Measurements from ENCODE around the gene APOBEC3H. TPM values are rescaled to one million over a fixed set of nuclear protein-coding genes. Genes with fewer than 3 reads are reported as not detected.
A peak's percentile ranks its signal among the peaks of the same experiment; 100 is the strongest.

APOBEC3H gene
- total and polyA plus RNA-seq, 10 donors = 0.70 to 3.8 (median 2.2) TPM; not detected in 1

DNA sequence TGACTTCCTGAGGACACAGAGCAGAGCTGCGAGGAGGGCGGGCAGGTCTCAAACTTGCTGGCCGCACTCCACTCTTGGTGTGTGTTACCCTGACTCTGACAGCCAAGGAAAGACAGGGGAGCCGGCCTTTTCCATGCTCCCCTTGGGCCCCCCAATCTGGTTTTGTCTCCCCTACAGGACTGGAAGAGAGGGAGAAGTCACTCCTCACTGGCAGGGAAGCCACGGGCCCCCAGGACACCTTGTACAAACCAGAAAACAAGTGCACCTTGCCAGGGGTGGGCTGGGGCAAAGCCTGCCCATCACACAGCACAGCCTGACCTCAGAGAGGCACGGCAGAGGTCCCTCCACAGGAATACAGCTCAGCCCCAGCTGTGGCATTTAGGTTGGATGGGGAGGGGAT, 35.2 kb downstream of the APOBEC3H start:
- Histone ChIP-seq H3K9me3 (no peaks in the 10 kb centered on the region), H3K27ac (peak overlapping the region in 1 of 8 donors; percentile 58), H3K4me1 (peaks cover 0 to 22% (median 9%) of the 10 kb centered on the region in 6 donors), H3K4me3 (no peak overlapping the region), H3K36me3 (peaks cover 0 to 71% (median 26%) of the 10 kb centered on the region in 6 donors), H3K27me3 (replicated peaks in 1 of 7) (no peaks in the 10 kb centered on the region)
- intact Hi-C loops (cut with DNase I; ENCODE audit: low total_unique reads) = no loop called here
- 80 to 90% (median 86%) methylated on average over 6 of the region's 6 CpGs for WGBS, 5 donors
- DNase-seq = peak; percentile 64
- TF ChIP-seq POLR2A (IDR thresholded peaks at IDR 0.05) (no peak), POLR2AphosphoS5 (IDR thresholded peaks at IDR 0.05) (no peak)
- TF ChIP-seq, protein P1, sequence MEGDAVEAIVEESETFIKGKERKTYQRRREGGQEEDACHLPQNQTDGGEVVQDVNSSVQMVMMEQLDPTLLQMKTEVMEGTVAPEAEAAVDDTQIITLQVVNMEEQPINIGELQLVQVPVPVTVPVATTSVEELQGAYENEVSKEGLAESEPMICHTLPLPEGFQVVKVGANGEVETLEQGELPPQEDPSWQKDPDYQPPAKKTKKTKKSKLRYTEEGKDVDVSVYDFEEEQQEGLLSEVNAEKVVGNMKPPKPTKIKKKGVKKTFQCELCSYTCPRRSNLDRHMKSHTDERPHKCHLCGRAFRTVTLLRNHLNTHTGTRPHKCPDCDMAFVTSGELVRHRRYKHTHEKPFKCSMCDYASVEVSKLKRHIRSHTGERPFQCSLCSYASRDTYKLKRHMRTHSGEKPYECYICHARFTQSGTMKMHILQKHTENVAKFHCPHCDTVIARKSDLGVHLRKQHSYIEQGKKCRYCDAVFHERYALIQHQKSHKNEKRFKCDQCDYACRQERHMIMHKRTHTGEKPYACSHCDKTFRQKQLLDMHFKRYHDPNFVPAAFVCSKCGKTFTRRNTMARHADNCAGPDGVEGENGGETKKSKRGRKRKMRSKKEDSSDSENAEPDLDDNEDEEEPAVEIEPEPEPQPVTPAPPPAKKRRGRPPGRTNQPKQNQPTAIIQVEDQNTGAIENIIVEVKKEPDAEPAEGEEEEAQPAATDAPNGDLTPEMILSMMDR (IDR thresholded peaks at IDR 0.05 in 8 of 11, conservative IDR thresholded peaks at IDR 0.05 in 3 of 11) = no peak

DNA sequence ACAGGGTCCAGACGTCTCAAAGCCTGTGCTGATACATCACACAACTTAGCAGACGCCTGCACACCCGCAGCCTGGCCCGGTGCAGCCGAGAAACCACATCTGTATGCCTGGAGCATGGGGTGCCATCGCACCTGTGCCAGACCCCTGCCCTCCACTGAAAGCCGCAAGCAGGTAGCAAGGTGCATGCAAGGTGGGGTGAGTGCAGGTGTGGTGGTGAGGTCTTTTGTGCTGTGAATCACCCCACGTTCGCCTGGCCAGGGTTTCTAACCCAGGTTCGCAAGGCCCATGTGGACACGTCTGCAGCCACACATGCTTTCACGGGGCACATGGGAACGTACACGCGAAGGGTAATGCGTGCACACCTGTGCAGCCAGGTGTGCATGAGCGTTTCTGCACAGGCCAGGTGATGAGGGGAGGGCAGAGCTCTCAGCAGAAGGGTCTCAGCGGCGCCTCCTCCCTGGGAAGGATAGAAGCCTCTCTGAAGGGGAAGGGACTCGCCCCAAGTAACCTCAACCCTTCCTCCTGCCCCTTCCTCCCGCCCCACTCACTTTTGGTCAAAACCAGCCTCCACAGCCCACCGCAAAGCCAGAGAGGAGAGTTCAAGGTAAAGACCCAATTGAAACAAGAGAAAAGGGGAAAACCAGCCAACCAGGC, 36.0 kb downstream of the APOBEC3H start:
- no peak overlapping the region for H3K4me3 ChIP-seq
- H3K36me3 ChIP-seq = peaks cover 0 to 78% (median 26%) of the 10 kb centered on the region in 6 donors
- peaks cover 0 to 22% (median 9%) of the 10 kb centered on the region in 6 donors for H3K4me1 ChIP-seq
- DNase-seq = peak; percentile 66
- intact Hi-C loops (cut with DNase I; ENCODE audit: low total_unique reads) = no loop called here
- no peak for TF ChIP-seq POLR2A (IDR thresholded peaks at IDR 0.05)
- TF ChIP-seq POLR2AphosphoS5 (IDR thresholded peaks at IDR 0.05) = peak in 2 of 3 donors; percentile 27 to 49
- 82 to 95% (median 93%) methylated on average over 18 to 22 of the region's 22 CpGs for WGBS, 5 donors
- no peaks in the 10 kb centered on the region for H3K27me3 ChIP-seq (replicated peaks in 1 of 7)
- H3K27ac ChIP-seq = no peak overlapping the region
- no peaks in the 10 kb centered on the region for H3K9me3 ChIP-seq

DNA sequence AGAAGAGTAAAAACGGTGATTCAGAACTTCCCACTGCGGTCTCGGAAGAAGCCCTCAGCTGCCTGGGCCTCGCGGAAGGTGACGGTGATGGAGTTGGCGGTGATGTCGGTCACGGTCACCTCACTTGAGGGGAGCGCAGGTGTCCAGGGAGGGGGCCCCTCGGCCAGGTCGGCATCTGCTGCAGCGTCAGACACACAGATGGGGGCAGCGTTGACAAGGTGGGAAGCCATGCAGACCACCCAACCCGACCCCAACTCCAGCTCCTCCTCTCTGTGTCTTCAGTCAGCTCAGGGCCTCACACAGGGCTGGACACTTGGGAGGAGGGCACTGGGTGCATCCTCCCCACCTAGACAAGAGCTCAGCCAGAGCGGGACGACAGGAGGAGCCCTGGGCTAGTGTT, 36.8 kb downstream of the APOBEC3H start:
- Histone ChIP-seq H3K27ac (no peak overlapping the region), H3K36me3 (peaks cover 0 to 86% (median 28%) of the 10 kb centered on the region in 6 donors), H3K4me1 (peaks cover 0 to 22% (median 9%) of the 10 kb centered on the region in 6 donors), H3K4me3 (no peak overlapping the region), H3K27me3 (replicated peaks in 1 of 7) (no peaks in the 10 kb centered on the region), H3K9me3 (no peaks in the 10 kb centered on the region)
- WGBS, 5 donors = 90 to 98% (median 93%) methylated on average over 15 to 17 of the region's 17 CpGs
- intact Hi-C loops (cut with DNase I; ENCODE audit: low total_unique reads) = no loop called here
- DNase-seq = no peak
- TF ChIP-seq, protein P1 (IDR thresholded peaks at IDR 0.05 in 8 of 11, conservative IDR thresholded peaks at IDR 0.05 in 3 of 11) = no peak
- TF ChIP-seq POLR2AphosphoS5 (IDR thresholded peaks at IDR 0.05) = peak in 1 of 3 donors; percentile 31

- WGBS, 5 donors = 86 to 95% (median 94%) methylated on average over 17 to 35 of the region's 35 CpGs
- Histone ChIP-seq H3K27me3 (replicated peaks in 1 of 7) (no peaks in the 10 kb centered on the region), H3K4me1 (peaks cover 0 to 22% (median 9%) of the 10 kb centered on the region in 6 donors), H3K4me3 (no peak overlapping the region), H3K36me3 (peaks cover 0 to 89% (median 28%) of the 10 kb centered on the region in 6 donors), H3K27ac (no peak overlapping the region), H3K9me3 (no peaks in the 10 kb centered on the region)
- peak; percentile 74 for DNase-seq
- intact Hi-C loops (cut with DNase I; ENCODE audit: low total_unique reads) = no loop called here
- TF ChIP-seq POLR2AphosphoS5 (IDR thresholded peaks at IDR 0.05) (no peak), POLR2A (IDR thresholded peaks at IDR 0.05) (no peak)
- TF ChIP-seq, protein P1 (IDR thresholded peaks at IDR 0.05 in 8 of 11, conservative IDR thresholded peaks at IDR 0.05 in 3 of 11) = no peak
These were observed 37.5 kb downstream of the APOBEC3H start for GRCh38 chr22:39134366-39135091.
